ENCODE data around the gene KISS1R. TPM values are rescaled to one million over a fixed set of nuclear protein-coding genes. Genes with fewer than 3 reads are reported as not detected.
A peak's percentile ranks its signal among the peaks of the same experiment; 100 is the strongest.

Gene KISS1R
- polyA plus RNA-seq, 2 of the 4 experiments (the other 2 are of a cell fraction) = 0.14 to 0.79 TPM

- Histone ChIP-seq H3K4me3 (peak within 1 kb of the TSS; percentile 89), H3K27ac (peak within 1 kb of the TSS; percentile 98 to 100), H3K4me1 (no peaks in the 10 kb centered on the region), H3K4me2 (peak within 1 kb of the TSS; percentile 95), H3K9me3 (no peaks in the 10 kb centered on the region)
- no peak for FAIRE-seq
- TF ChIP-seq MAFK (IDR thresholded peaks at IDR 0.05; ENCODE audit: partially characterized antibody) = no peak
- no peak for TF ChIP-seq CEBPB (IDR thresholded peaks at IDR 0.05)
- no peak for TF ChIP-seq POLR2AphosphoS2 (conservative IDR thresholded peaks at IDR 0.05; ENCODE audit: low read length)
- TF ChIP-seq USF2 (IDR thresholded peaks at IDR 0.05) = no peak
- TF ChIP-seq PHF8 (IDR thresholded peaks at IDR 0.05; ENCODE audit: borderline replicate concordance, low read depth) = 0 out of 2 replicates have a peak, but pooled peaks have one; percentile 16
- TF ChIP-seq HMGXB4 (CRISPR knock-in tag; IDR thresholded peaks at IDR 0.05; ENCODE audit: borderline replicate concordance) = no peak; the same call in 1 of the 2 replicates
- TF ChIP-seq RNF2 (IDR thresholded peaks at IDR 0.05; ENCODE audit: borderline replicate concordance, low read depth) = no peak
- TF ChIP-seq SMC3 (IDR thresholded peaks at IDR 0.05) = 0 out of 3 replicates have a peak, but pooled peaks have one; percentile 13
- TF ChIP-seq TFCP2L1 (CRISPR knock-in tag; IDR thresholded peaks at IDR 0.05) = no peak
- no peak for TF ChIP-seq CTCF (IDR thresholded peaks at IDR 0.05)
- TF ChIP-seq MYC (IDR thresholded peaks at IDR 0.05; ENCODE audit: borderline replicate concordance, low read length) = no peak
- peak; percentile 45 for TF ChIP-seq POLR2A (IDR thresholded peaks at IDR 0.05; ENCODE audit: low read length)
- no peak for TF ChIP-seq ZNF302 (CRISPR knock-in tag; IDR thresholded peaks at IDR 0.05)
- TF ChIP-seq SREBF2 (IDR thresholded peaks at IDR 0.05) = peak; percentile 79
- TF ChIP-seq REST (IDR thresholded peaks at IDR 0.05) = no peak
- ChIA-PET POLR2A (interaction anchor here (1.1 kb wide), 2 partner anchors 14 to 30 kb away, joined by 3 to 8 read pairs; no protein-coding TSS in a partner anchor), CTCF (interaction anchor here (0.6 to 1.4 kb wide), 3 partner anchors 14 to 89 kb away, joined by 3 to 5 read pairs (median 3); no protein-coding TSS in a partner anchor)
- peak; percentile 88 to 90 for ATAC-seq
- WGBS (ENCODE audit: missing lambda C conversion rate) = 1% methylated on average over 18 of the region's 69 CpGs
- DNase-seq (ENCODE audit: low read depth in 1 of 2, low spot score in 1 of 2) = peak; percentile 84 to 90
These were observed 24.0 kb upstream of the KISS1R start, which contains the start of the genes MED16 and RNU6-9 for GRCh38 chr19:892894-893689. Gene MED16, minus strand, starts transcription at chr19:893187. Its CDS starts 2,056 bp downstream, at chr19:891131. Gene RNU6-9, plus strand, starts transcription at chr19:893484.

GRCh38 chr19:896434-896833 is 20.7 kb upstream of the KISS1R start:
- ChIA-PET POLR2A (no interaction called here), CTCF (interaction anchor here (0.7 to 1.9 kb wide), 6 partner anchors 9 to 85 kb away, joined by 3 to 8 read pairs (median 4); no protein-coding TSS in a partner anchor)
- 96% methylated on average over 8 of the region's 10 CpGs for WGBS (ENCODE audit: missing lambda C conversion rate)
- no peak overlapping the region for H3K4me2 ChIP-seq
- DNase-seq (ENCODE audit: low read depth in 1 of 2, low spot score in 1 of 2) (no peak), FAIRE-seq (no peak), ATAC-seq (no peak)
- no peaks in the 10 kb centered on the region for H3K9me3 ChIP-seq
- H3K4me3 ChIP-seq = no peak overlapping the region
- no peak overlapping the region for H3K27ac ChIP-seq
- TF ChIP-seq RFX5 (IDR thresholded peaks at IDR 0.05) (no peak), HDAC2 (IDR thresholded peaks at IDR 0.05) (no peak), EHMT2 (IDR thresholded peaks at IDR 0.05; ENCODE audit: low read depth) (no peak), MAZ (IDR thresholded peaks at IDR 0.05; ENCODE audit: borderline replicate concordance, low read depth, low read length) (no peak), BHLHE40 (IDR thresholded peaks at IDR 0.05; ENCODE audit: low read depth, low read length) (no peak), HOXB5 (CRISPR knock-in tag; IDR thresholded peaks at IDR 0.05) (no peak), SMC3 (IDR thresholded peaks at IDR 0.05) (no peak), CBX2 (IDR thresholded peaks at IDR 0.05; ENCODE audit: borderline replicate concordance, low read depth) (no peak), NFE2L2 (conservative IDR thresholded peaks at IDR 0.05; ENCODE audit: low read length) (no peak)
- H3K4me1 ChIP-seq = peaks cover 5% of the 10 kb centered on the region; the same call in 1 of the 3 replicates
